GM23338 (cell line): ENCODE measurements around the gene VEGFC. TPM values are rescaled to one million over a fixed set of nuclear protein-coding genes. Genes with fewer than 3 reads are reported as not detected.

Experiments used
- ATAC-seq: fragments of 200-7000 bp; cut with Tn5 transposase; 3 replicates; pipeline ENCODE4 v1.9.1; 2020
- DNase-seq: peaks from one replicate; pipeline ENCODE4 v3.0.0-alpha.2; 2015; ENCODE audit warnings: low spot score
- H2AFZ ChIP-seq: fragments of 200-600 bp; sonication (generic); 2 replicates; pipeline ENCODE4 v1.8.0; 2016; ENCODE audit warnings: antibody characterized with exemption, mild to moderate bottlenecking, moderate library complexity
- H3F3A ChIP-seq: fragments of 200-600 bp; sonication (generic); replicated peaks from 2 replicates; pipeline ENCODE4 v1.8.0; 2017; ENCODE audit warnings: antibody characterized with exemption, mixed run types, low read depth
- H3K27ac ChIP-seq: fragments of 200-600 bp; sonication (generic); 2 replicates; pipeline ENCODE4 v1.6.1; 2016; ENCODE audit warnings: low read depth
- H3K27me3 ChIP-seq: fragments of 200-600 bp; sonication (generic); 2 replicates; pipeline ENCODE4 v1.8.0; 2016; ENCODE audit warnings: mild to moderate bottlenecking, mixed run types, moderate library complexity; ENCODE audit not compliant: insufficient read depth
- H3K36me3 ChIP-seq: fragments of 200-600 bp; sonication (generic); 2 replicates; pipeline ENCODE4 v1.8.0; 2016; ENCODE audit warnings: mild to moderate bottlenecking; ENCODE audit not compliant: insufficient read depth
- H3K4me1 ChIP-seq: fragments of 200-600 bp; sonication (generic); 2 replicates; pipeline ENCODE4 v1.8.0; 2016; ENCODE audit warnings: mild to moderate bottlenecking, moderate library complexity; ENCODE audit not compliant: insufficient read depth
- H3K4me2 ChIP-seq: fragments of 200-600 bp; sonication (generic); 2 replicates; pipeline ENCODE4 v1.7.1; 2017; ENCODE audit warnings: mixed run types
- H3K4me3 ChIP-seq: fragments of 200-600 bp; sonication (generic); 2 replicates; pipeline ENCODE4 v1.6.1; 2016; ENCODE audit warnings: mixed run types
- H3K79me2 ChIP-seq: fragments of 200-600 bp; sonication (generic); replicated peaks from 2 replicates; pipeline ENCODE4 v1.8.0; 2017; ENCODE audit warnings: mild to moderate bottlenecking; ENCODE audit not compliant: insufficient read depth
- H3K9me2 ChIP-seq: fragments of 200-600 bp; sonication (generic); 2 replicates; pipeline ENCODE4 v1.8.0; 2017; ENCODE audit not compliant: insufficient read depth
- H4K20me1 ChIP-seq: fragments of 200-600 bp; sonication (generic); replicated peaks from 2 replicates; pipeline ENCODE4 v1.8.0; 2017; ENCODE audit warnings: mild to moderate bottlenecking; ENCODE audit not compliant: insufficient read depth
- H3K27ac Mint-ChIP-seq: 2 replicates; pipeline ENCODE4 v1.8.0; 2020; ENCODE audit warnings: inconsistent platforms, mild to moderate bottlenecking, moderate library complexity, mixed read lengths
- H3K27me3 Mint-ChIP-seq: 3 replicates; pipeline ENCODE4 v1.8.0; 2022; ENCODE audit warnings: low read depth, mild to moderate bottlenecking, moderate library complexity, mixed read lengths, inconsistent platforms; ENCODE audit not compliant: insufficient read depth, poor library complexity
- H3K36me3 Mint-ChIP-seq: 3 replicates; pipeline ENCODE4 v1.8.0; 2021; ENCODE audit warnings: low read depth, mild to moderate bottlenecking, inconsistent platforms, moderate library complexity, mixed read lengths
- H3K4me1 Mint-ChIP-seq: 3 replicates; pipeline ENCODE4 v1.8.0; 2020; ENCODE audit warnings: mild to moderate bottlenecking, inconsistent platforms, mixed read lengths
- H3K4me3 Mint-ChIP-seq: 3 replicates; pipeline ENCODE4 v1.8.0; 2021; ENCODE audit warnings: moderate library complexity, mild to moderate bottlenecking, inconsistent platforms, mixed read lengths
- H3K9me3 Mint-ChIP-seq: 3 replicates; pipeline ENCODE4 v1.8.0; 2020; ENCODE audit warnings: moderate library complexity, mild to moderate bottlenecking, inconsistent platforms, mixed read lengths
- CREB1 ChIP-seq: fragments of 250-450 bp; sonication (Bioruptor Pico); IDR thresholded peaks from 2 replicates; pipeline ENCODE4 v1.5.0; 2020; ENCODE audit warnings: low read depth, mild to moderate bottlenecking, moderate library complexity
- EZH2 ChIP-seq: fragments of 200-600 bp; sonication (generic); IDR thresholded peaks from one replicate; pipeline ENCODE4 v1.8.0; 2017; ENCODE audit warnings: antibody characterized with exemption, mild to moderate bottlenecking, low read depth; ENCODE audit not compliant: unreplicated experiment
- EZH2phosphoT487 ChIP-seq: fragments of 200-600 bp; sonication (generic); IDR thresholded peaks from one replicate; pipeline ENCODE4 v1.8.1; 2018; ENCODE audit warnings: antibody characterized with exemption; ENCODE audit not compliant: unreplicated experiment
- JUNB ChIP-seq: IDR thresholded peaks from one replicate; pipeline ENCODE4 v1.6.1; 2016; ENCODE audit warnings: antibody characterized with exemption; ENCODE audit not compliant: unreplicated experiment
- NANOG ChIP-seq: IDR thresholded peaks from 2 replicates; pipeline ENCODE4 v1.6.1; 2016; ENCODE audit warnings: antibody characterized with exemption, borderline replicate concordance
- STAT1 ChIP-seq: IDR thresholded peaks from one replicate; pipeline ENCODE4 v1.6.1; 2016; ENCODE audit warnings: antibody characterized with exemption; ENCODE audit not compliant: unreplicated experiment
- ZNF114 ChIP-seq: fragments of 250-450 bp; sonication (Bioruptor Pico); IDR thresholded peaks from 2 replicates; pipeline ENCODE4 v1.5.0; 2020; ENCODE audit warnings: mild to moderate bottlenecking, moderate library complexity
- ZNF331 ChIP-seq: fragments of 250-450 bp; sonication (Bioruptor Pico); IDR thresholded peaks from 2 replicates; pipeline ENCODE4 v1.5.0; 2020; ENCODE audit warnings: low read depth, mild to moderate bottlenecking, moderate library complexity
- polyA plus RNA-seq: library from polyadenylated mRNA; unstranded; fragments of >200 nt; fragmentation: Nextera tagmentation; extraction: Ambion mirVana; gene quantifications from 2 replicates; pipeline ENCODE4 v1.2.1, GENCODE V29; 2016
- total RNA-seq: library from RNA; depleted of rRNA; stranded (reverse); fragments of >200 nt; shearing (Covaris generic); gene quantifications from 2 replicates; pipeline ENCODE4 v1.2.3, GENCODE V29; 2014
- TF ChIP-seq, protein P1 (sequence below): fragments of 250-450 bp; sonication (Bioruptor Pico); IDR thresholded peaks from 2 replicates; pipeline ENCODE4 v1.5.0; 2020; ENCODE audit warnings: mild to moderate bottlenecking, moderate library complexity

Gene VEGFC
- total and polyA plus RNA-seq, 2 experiments from 2014 or later: 0.87 to 1.1 TPM

DNA sequence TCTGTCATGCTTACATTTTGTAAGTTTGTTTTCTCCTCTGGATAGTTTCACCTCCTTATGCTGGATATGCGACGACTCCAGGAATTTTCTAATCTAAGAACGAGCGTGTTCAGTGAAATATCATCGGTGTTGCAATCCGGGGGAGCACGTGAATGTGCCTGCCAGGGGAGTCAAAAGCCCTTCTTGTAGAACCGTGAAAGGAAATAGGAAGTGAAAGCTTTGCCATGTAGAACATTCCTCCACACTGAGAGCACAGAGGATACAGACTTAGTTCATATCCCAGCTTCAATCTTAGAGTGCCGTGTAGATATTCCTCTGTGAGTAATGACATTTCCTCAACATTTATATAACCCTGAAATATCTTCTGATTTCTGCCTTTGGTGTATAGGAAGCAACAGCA is 121.2 kb downstream of the VEGFC start:
- H3K4me3 Mint-ChIP-seq: no peak overlapping the region
- H3K27me3 Mint-ChIP-seq: no peaks in the 10 kb centered on the region
- Histone ChIP-seq H3K9me2 (no peaks in the 10 kb centered on the region), H3K79me2 (no peaks in the 10 kb centered on the region), H3K27me3 (no peaks in the 10 kb centered on the region), H3K36me3 (no peaks in the 10 kb centered on the region), H4K20me1 (no peaks in the 10 kb centered on the region), H3K27ac (no peak overlapping the region), H3F3A (no peaks in the 10 kb centered on the region), H2AFZ (peak overlapping the region; percentile 44; the same call in 1 of the 2 replicates), H3K4me1 (peaks cover 3% of the 10 kb centered on the region; the same call in 1 of the 2 replicates), H3K4me3 (no peak overlapping the region), H3K4me2 (no peak overlapping the region)
- no peak for ATAC-seq
- no peaks in the 10 kb centered on the region; the same call in 2 of the 3 replicates for H3K9me3 Mint-ChIP-seq
- no peaks in the 10 kb centered on the region for H3K36me3 Mint-ChIP-seq
- no peak for DNase-seq
- H3K27ac Mint-ChIP-seq: no peak overlapping the region
- TF ChIP-seq, protein P1, sequence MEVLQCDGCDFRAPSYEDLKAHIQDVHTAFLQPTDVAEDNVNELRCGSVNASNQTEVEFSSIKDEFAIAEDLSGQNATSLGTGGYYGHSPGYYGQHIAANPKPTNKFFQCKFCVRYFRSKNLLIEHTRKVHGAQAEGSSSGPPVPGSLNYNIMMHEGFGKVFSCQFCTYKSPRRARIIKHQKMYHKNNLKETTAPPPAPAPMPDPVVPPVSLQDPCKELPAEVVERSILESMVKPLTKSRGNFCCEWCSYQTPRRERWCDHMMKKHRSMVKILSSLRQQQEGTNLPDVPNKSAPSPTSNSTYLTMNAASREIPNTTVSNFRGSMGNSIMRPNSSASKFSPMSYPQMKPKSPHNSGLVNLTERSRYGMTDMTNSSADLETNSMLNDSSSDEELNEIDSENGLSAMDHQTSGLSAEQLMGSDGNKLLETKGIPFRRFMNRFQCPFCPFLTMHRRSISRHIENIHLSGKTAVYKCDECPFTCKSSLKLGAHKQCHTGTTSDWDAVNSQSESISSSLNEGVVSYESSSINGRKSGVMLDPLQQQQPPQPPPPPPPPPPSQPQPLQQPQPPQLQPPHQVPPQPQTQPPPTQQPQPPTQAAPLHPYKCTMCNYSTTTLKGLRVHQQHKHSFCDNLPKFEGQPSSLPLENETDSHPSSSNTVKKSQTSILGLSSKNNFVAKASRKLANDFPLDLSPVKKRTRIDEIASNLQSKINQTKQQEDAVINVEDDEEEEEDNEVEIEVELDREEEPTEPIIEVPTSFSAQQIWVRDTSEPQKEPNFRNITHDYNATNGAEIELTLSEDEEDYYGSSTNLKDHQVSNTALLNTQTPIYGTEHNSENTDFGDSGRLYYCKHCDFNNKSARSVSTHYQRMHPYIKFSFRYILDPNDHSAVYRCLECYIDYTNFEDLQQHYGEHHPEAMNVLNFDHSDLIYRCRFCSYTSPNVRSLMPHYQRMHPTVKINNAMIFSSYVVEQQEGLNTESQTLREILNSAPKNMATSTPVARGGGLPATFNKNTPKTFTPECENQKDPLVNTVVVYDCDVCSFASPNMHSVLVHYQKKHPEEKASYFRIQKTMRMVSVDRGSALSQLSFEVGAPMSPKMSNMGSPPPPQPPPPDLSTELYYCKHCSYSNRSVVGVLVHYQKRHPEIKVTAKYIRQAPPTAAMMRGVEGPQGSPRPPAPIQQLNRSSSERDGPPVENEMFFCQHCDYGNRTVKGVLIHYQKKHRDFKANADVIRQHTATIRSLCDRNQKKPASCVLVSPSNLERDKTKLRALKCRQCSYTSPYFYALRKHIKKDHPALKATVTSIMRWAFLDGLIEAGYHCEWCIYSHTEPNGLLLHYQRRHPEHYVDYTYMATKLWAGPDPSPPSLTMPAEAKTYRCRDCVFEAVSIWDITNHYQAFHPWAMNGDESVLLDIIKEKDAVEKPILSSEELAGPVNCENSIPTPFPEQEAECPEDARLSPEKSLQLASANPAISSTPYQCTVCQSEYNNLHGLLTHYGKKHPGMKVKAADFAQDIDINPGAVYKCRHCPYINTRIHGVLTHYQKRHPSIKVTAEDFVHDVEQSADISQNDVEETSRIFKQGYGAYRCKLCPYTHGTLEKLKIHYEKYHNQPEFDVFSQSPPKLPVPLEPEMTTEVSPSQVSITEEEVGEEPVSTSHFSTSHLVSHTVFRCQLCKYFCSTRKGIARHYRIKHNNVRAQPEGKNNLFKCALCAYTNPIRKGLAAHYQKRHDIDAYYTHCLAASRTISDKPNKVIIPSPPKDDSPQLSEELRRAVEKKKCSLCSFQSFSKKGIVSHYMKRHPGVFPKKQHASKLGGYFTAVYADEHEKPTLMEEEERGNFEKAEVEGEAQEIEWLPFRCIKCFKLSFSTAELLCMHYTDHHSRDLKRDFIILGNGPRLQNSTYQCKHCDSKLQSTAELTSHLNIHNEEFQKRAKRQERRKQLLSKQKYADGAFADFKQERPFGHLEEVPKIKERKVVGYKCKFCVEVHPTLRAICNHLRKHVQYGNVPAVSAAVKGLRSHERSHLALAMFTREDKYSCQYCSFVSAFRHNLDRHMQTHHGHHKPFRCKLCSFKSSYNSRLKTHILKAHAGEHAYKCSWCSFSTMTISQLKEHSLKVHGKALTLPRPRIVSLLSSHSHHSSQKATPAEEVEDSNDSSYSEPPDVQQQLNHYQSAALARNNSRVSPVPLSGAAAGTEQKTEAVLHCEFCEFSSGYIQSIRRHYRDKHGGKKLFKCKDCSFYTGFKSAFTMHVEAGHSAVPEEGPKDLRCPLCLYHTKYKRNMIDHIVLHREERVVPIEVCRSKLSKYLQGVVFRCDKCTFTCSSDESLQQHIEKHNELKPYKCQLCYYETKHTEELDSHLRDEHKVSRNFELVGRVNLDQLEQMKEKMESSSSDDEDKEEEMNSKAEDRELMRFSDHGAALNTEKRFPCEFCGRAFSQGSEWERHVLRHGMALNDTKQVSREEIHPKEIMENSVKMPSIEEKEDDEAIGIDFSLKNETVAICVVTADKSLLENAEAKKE (CRISPR knock-in tag): no peak
- no peak for TF ChIP-seq JUNB
- TF ChIP-seq EZH2phosphoT487: no peak
- TF ChIP-seq NANOG: no peak
- no peak for TF ChIP-seq EZH2
- no peak for TF ChIP-seq ZNF331 (CRISPR knock-in tag)
- no peak for TF ChIP-seq CREB1
- peaks cover 11% of the 10 kb centered on the region; the same call in 2 of the 3 replicates for H3K4me1 Mint-ChIP-seq

DNA sequence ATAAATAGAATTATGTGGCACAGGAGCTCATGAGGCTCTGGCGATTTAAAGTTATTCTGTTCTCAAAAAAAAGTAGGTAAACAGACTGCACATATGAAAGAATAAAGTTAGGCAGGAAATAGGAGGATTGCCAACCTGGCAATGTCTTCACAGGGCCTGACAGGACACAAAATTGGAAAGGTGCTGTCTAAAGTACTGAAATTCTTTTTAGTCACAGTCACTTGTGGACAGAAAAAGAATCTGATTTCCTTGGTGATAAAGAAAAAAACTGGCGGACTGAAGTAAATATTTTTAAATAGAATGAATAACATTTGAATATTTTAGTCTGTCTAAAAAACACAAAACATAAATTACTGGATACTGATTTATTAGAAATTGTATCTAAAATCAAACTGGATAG is 124.4 kb downstream of the VEGFC start:
- Histone ChIP-seq H4K20me1 (no peaks in the 10 kb centered on the region), H3F3A (no peaks in the 10 kb centered on the region), H3K4me1 (no peaks in the 10 kb centered on the region), H3K4me3 (no peak overlapping the region), H3K4me2 (no peak overlapping the region), H2AFZ (no peak overlapping the region), H3K79me2 (no peaks in the 10 kb centered on the region), H3K27me3 (no peaks in the 10 kb centered on the region), H3K36me3 (no peaks in the 10 kb centered on the region), H3K27ac (no peak overlapping the region), H3K9me2 (no peaks in the 10 kb centered on the region)
- Mint-ChIP-seq H3K27me3 (no peaks in the 10 kb centered on the region), H3K27ac (no peak overlapping the region), H3K4me1 (no peaks in the 10 kb centered on the region), H3K36me3 (no peaks in the 10 kb centered on the region), H3K9me3 (no peaks in the 10 kb centered on the region; the same call in 2 of the 3 replicates), H3K4me3 (no peak overlapping the region)
- ATAC-seq (no peak), DNase-seq (no peak)
- TF ChIP-seq ZNF114 (CRISPR knock-in tag) (no peak), STAT1 (no peak)
